AG08395 (cell line): Measurements from ENCODE around the gene LAMB1.
A peak's percentile ranks its signal among the peaks of the same experiment; 100 is the strongest.

ENCODE experiments used
- DNase-seq: peaks from one replicate; pipeline ENCODE4 v3.0.0; 2012; ENCODE audit warnings: mixed read lengths, low spot score

LAMB1 gene

GRCh38 chr7:108017776-108018151, 14.8 kb upstream of the LAMB1 start:
- no peak for DNase-seq

GRCh38 chr7:108016841-108017775, 14.1 kb upstream of the LAMB1 start:
- DNase-seq = peak; percentile 35

GRCh38 chr7:108015740-108016139, 12.8 kb upstream of the LAMB1 start:
- DNase-seq = no peak

GRCh38 chr7:108014747-108015682, 12.1 kb upstream of the LAMB1 start:
- no peak for DNase-seq

GRCh38 chr7:108014215-108014614, 11.3 kb upstream of the LAMB1 start:
- no peak for DNase-seq

GRCh38 chr7:108012499-108013430, 9.8 kb upstream of the LAMB1 start:
- DNase-seq = no peak

- no peak for DNase-seq
These were observed 7.4 kb upstream of the LAMB1 start for GRCh38 chr7:108010377-108010776.

- DNase-seq = no peak
These were observed 6.9 kb upstream of the LAMB1 start for GRCh38 chr7:108009873-108010272.

- DNase-seq = no peak
These were observed 5.9 kb upstream of the LAMB1 start for GRCh38 chr7:108008827-108009226.

GRCh38 chr7:108008240-108008639, 5.3 kb upstream of the LAMB1 start:
- DNase-seq = no peak

- DNase-seq = no peak
These were observed 4.8 kb upstream of the LAMB1 start for GRCh38 chr7:108007762-108008161.

- DNase-seq = no peak
These were observed 4.3 kb upstream of the LAMB1 start for GRCh38 chr7:108007261-108007660.

- DNase-seq = peak; percentile 62
These were observed 1.5 kb upstream of the LAMB1 start for GRCh38 chr7:108004220-108005142.

- DNase-seq = no peak
These were observed 606 bp upstream of the LAMB1 start for GRCh38 chr7:108003599-108003935.

GRCh38 chr7:108001764-108002725, 916 bp downstream of the LAMB1 start:
- DNase-seq = peak; percentile 54

- DNase-seq = no peak
These were observed 1.8 kb downstream of the LAMB1 start for GRCh38 chr7:108000875-108001763.

- no peak for DNase-seq
These were observed 3.0 kb downstream of the LAMB1 start for GRCh38 chr7:107999779-108000560.
